ENCODE data around the gene TULP1. TPM values are rescaled to one million over a fixed set of nuclear protein-coding genes. Genes with fewer than 3 reads are reported as not detected.

The TULP1 gene
- polyA plus RNA-seq, 4 donors: 0.72 TPM; not detected in 3

GRCh38 chr6:35507221-35507620, 5.5 kb downstream of the TULP1 start:
- FAIRE-seq (no peak), DNase-seq (no peak)
- Histone ChIP-seq H3K4me1 (ENCODE audit: control insufficient read depth in 3 of 3, insufficient read depth in 2 of 3, low read depth in 1 of 3, low read length in 2 of 3) (peaks cover 0 to 11% (median 0%) of the 10 kb centered on the region in 3 donors), H3K27me3 (ENCODE audit: control insufficient read depth in 3 of 3, insufficient read depth in 3 of 3, low read length in 3 of 3) (peaks cover 0 to 42% (median 12%) of the 10 kb centered on the region in 3 donors), H3K9me3 (ENCODE audit: control insufficient read depth in 2 of 2, insufficient read depth in 1 of 2, low read depth in 1 of 2, low read length in 1 of 2) (no peaks in the 10 kb centered on the region), H3K27ac (ENCODE audit: low read depth in 1 of 3, low read length in 2 of 3) (no peak overlapping the region), H3K36me3 (ENCODE audit: control insufficient read depth in 3 of 3, insufficient read depth in 2 of 3, low read depth in 1 of 3, low read length in 3 of 3) (no peaks in the 10 kb centered on the region), H3K4me3 (ENCODE audit: low read depth in 1 of 3, low read length in 3 of 3) (no peak overlapping the region)
- WGBS, 3 donors: 92 to 100% (median 95%) methylated on average over 2 of the region's 2 CpGs

GRCh38 chr6:35506536-35506935, 6.2 kb downstream of the TULP1 start:
- no peak for FAIRE-seq
- H3K27me3 ChIP-seq (ENCODE audit: control insufficient read depth in 3 of 3, insufficient read depth in 3 of 3, low read length in 3 of 3): peaks cover 0 to 37% (median 12%) of the 10 kb centered on the region in 3 donors
- H3K4me3 ChIP-seq (ENCODE audit: low read depth in 1 of 3, low read length in 3 of 3): no peak overlapping the region
- no peaks in the 10 kb centered on the region for H3K36me3 ChIP-seq (ENCODE audit: control insufficient read depth in 3 of 3, insufficient read depth in 2 of 3, low read depth in 1 of 3, low read length in 3 of 3)
- DNase-seq: no peak
- WGBS, 3 donors: 90 to 93% (median 92%) methylated on average over 3 of the region's 3 CpGs
- H3K4me1 ChIP-seq (ENCODE audit: control insufficient read depth in 3 of 3, insufficient read depth in 2 of 3, low read depth in 1 of 3, low read length in 2 of 3): peaks cover 0 to 11% (median 0%) of the 10 kb centered on the region in 3 donors
- H3K9me3 ChIP-seq (ENCODE audit: control insufficient read depth in 2 of 2, insufficient read depth in 1 of 2, low read depth in 1 of 2, low read length in 1 of 2): no peaks in the 10 kb centered on the region
- no peak overlapping the region for H3K27ac ChIP-seq (ENCODE audit: low read depth in 1 of 3, low read length in 2 of 3)

GRCh38 chr6:35505999-35506412, 6.7 kb downstream of the TULP1 start:
- Histone ChIP-seq H3K27me3 (ENCODE audit: control insufficient read depth in 3 of 3, insufficient read depth in 3 of 3, low read length in 3 of 3) (peaks cover 0 to 31% (median 6%) of the 10 kb centered on the region in 3 donors), H3K9me3 (ENCODE audit: control insufficient read depth in 2 of 2, insufficient read depth in 1 of 2, low read depth in 1 of 2, low read length in 1 of 2) (no peaks in the 10 kb centered on the region), H3K4me1 (ENCODE audit: control insufficient read depth in 3 of 3, insufficient read depth in 2 of 3, low read depth in 1 of 3, low read length in 2 of 3) (peaks cover 0 to 7% (median 0%) of the 10 kb centered on the region in 3 donors), H3K4me3 (ENCODE audit: low read depth in 1 of 3, low read length in 3 of 3) (no peak overlapping the region), H3K27ac (ENCODE audit: low read depth in 1 of 3, low read length in 2 of 3) (no peak overlapping the region), H3K36me3 (ENCODE audit: control insufficient read depth in 3 of 3, insufficient read depth in 2 of 3, low read depth in 1 of 3, low read length in 3 of 3) (no peaks in the 10 kb centered on the region)
- DNase-seq: no peak
- no peak for FAIRE-seq
- 36 to 50% (median 37%) methylated on average over 17 to 21 of the region's 21 CpGs for WGBS, 3 donors

GRCh38 chr6:35503534-35503933, 9.2 kb downstream of the TULP1 start:
- Histone ChIP-seq H3K9me3 (ENCODE audit: control insufficient read depth in 2 of 2, insufficient read depth in 1 of 2, low read depth in 1 of 2, low read length in 1 of 2) (no peaks in the 10 kb centered on the region), H3K27ac (ENCODE audit: low read depth in 1 of 3, low read length in 2 of 3) (no peak overlapping the region), H3K27me3 (ENCODE audit: control insufficient read depth in 3 of 3, insufficient read depth in 3 of 3, low read length in 3 of 3) (peaks cover 0 to 18% (median 5%) of the 10 kb centered on the region in 3 donors), H3K4me1 (ENCODE audit: control insufficient read depth in 3 of 3, insufficient read depth in 2 of 3, low read depth in 1 of 3, low read length in 2 of 3) (peaks cover 0 to 13% (median 0%) of the 10 kb centered on the region in 3 donors), H3K36me3 (ENCODE audit: control insufficient read depth in 3 of 3, insufficient read depth in 2 of 3, low read depth in 1 of 3, low read length in 3 of 3) (no peaks in the 10 kb centered on the region), H3K4me3 (ENCODE audit: low read depth in 1 of 3, low read length in 3 of 3) (no peak overlapping the region)
- no peak for FAIRE-seq
- DNase-seq: no peak
- 49 to 63% (median 56%) methylated on average over 15 of the region's 15 CpGs for WGBS, 3 donors

GRCh38 chr6:35501784-35502183, 10.9 kb downstream of the TULP1 start:
- 90 to 100% (median 95%) methylated on average over 2 of the region's 2 CpGs for WGBS, 3 donors
- Histone ChIP-seq H3K4me1 (ENCODE audit: control insufficient read depth in 3 of 3, insufficient read depth in 2 of 3, low read depth in 1 of 3, low read length in 2 of 3) (peaks cover 0 to 23% (median 0%) of the 10 kb centered on the region in 3 donors), H3K4me3 (ENCODE audit: low read depth in 1 of 3, low read length in 3 of 3) (no peak overlapping the region), H3K9me3 (ENCODE audit: control insufficient read depth in 2 of 2, insufficient read depth in 1 of 2, low read depth in 1 of 2, low read length in 1 of 2) (no peaks in the 10 kb centered on the region), H3K27ac (ENCODE audit: low read depth in 1 of 3, low read length in 2 of 3) (no peak overlapping the region), H3K27me3 (ENCODE audit: control insufficient read depth in 3 of 3, insufficient read depth in 3 of 3, low read length in 3 of 3) (peaks cover 0 to 27% (median 5%) of the 10 kb centered on the region in 3 donors), H3K36me3 (ENCODE audit: control insufficient read depth in 3 of 3, insufficient read depth in 2 of 3, low read depth in 1 of 3, low read length in 3 of 3) (no peaks in the 10 kb centered on the region)
- no peak for DNase-seq
- no peak for FAIRE-seq

- no peaks in the 10 kb centered on the region for H3K9me3 ChIP-seq (ENCODE audit: control insufficient read depth in 2 of 2, insufficient read depth in 1 of 2, low read depth in 1 of 2, low read length in 1 of 2)
- H3K27me3 ChIP-seq (ENCODE audit: control insufficient read depth in 3 of 3, insufficient read depth in 3 of 3, low read length in 3 of 3): peaks cover 0 to 21% (median 5%) of the 10 kb centered on the region in 3 donors
- DNase-seq (no peak), FAIRE-seq (no peak)
- WGBS, 3 donors: 71 to 80% (median 73%) methylated on average over 6 of the region's 6 CpGs
- H3K27ac ChIP-seq (ENCODE audit: low read depth in 1 of 3, low read length in 2 of 3): no peak overlapping the region
- H3K36me3 ChIP-seq (ENCODE audit: control insufficient read depth in 3 of 3, insufficient read depth in 2 of 3, low read depth in 1 of 3, low read length in 3 of 3): peaks cover 0 to 2% (median 0%) of the 10 kb centered on the region in 3 donors
- H3K4me1 ChIP-seq (ENCODE audit: control insufficient read depth in 3 of 3, insufficient read depth in 2 of 3, low read depth in 1 of 3, low read length in 2 of 3): peaks cover 0 to 17% (median 0%) of the 10 kb centered on the region in 3 donors
- no peak overlapping the region for H3K4me3 ChIP-seq (ENCODE audit: low read depth in 1 of 3, low read length in 3 of 3)
These were observed 11.9 kb downstream of the TULP1 start for GRCh38 chr6:35500782-35501181.

- Histone ChIP-seq H3K27ac (ENCODE audit: low read depth in 1 of 3, low read length in 2 of 3) (no peak overlapping the region), H3K9me3 (ENCODE audit: control insufficient read depth in 2 of 2, insufficient read depth in 1 of 2, low read depth in 1 of 2, low read length in 1 of 2) (no peaks in the 10 kb centered on the region), H3K4me3 (ENCODE audit: low read depth in 1 of 3, low read length in 3 of 3) (no peak overlapping the region), H3K27me3 (ENCODE audit: control insufficient read depth in 3 of 3, insufficient read depth in 3 of 3, low read length in 3 of 3) (peaks cover 0 to 14% (median 5%) of the 10 kb centered on the region in 3 donors), H3K36me3 (ENCODE audit: control insufficient read depth in 3 of 3, insufficient read depth in 2 of 3, low read depth in 1 of 3, low read length in 3 of 3) (peaks cover 0 to 13% (median 0%) of the 10 kb centered on the region in 3 donors), H3K4me1 (ENCODE audit: control insufficient read depth in 3 of 3, insufficient read depth in 2 of 3, low read depth in 1 of 3, low read length in 2 of 3) (peaks cover 0 to 31% (median 3%) of the 10 kb centered on the region in 3 donors)
- FAIRE-seq: no peak
- no peak for DNase-seq
- WGBS, 3 donors: 68 to 83% (median 81%) methylated on average over 4 of the region's 4 CpGs
These were observed 13.3 kb downstream of the TULP1 start for GRCh38 chr6:35499372-35499771.

- H3K36me3 ChIP-seq (ENCODE audit: control insufficient read depth in 3 of 3, insufficient read depth in 2 of 3, low read depth in 1 of 3, low read length in 3 of 3): peaks cover 0 to 22% (median 0%) of the 10 kb centered on the region in 3 donors
- peak overlapping the region in 2 of 3 donors; percentile 57 to 86 for H3K27ac ChIP-seq (ENCODE audit: low read depth in 1 of 3, low read length in 2 of 3)
- peaks cover 0 to 14% (median 3%) of the 10 kb centered on the region in 3 donors for H3K27me3 ChIP-seq (ENCODE audit: control insufficient read depth in 3 of 3, insufficient read depth in 3 of 3, low read length in 3 of 3)
- H3K4me1 ChIP-seq (ENCODE audit: control insufficient read depth in 3 of 3, insufficient read depth in 2 of 3, low read depth in 1 of 3, low read length in 2 of 3): peaks cover 0 to 39% (median 3%) of the 10 kb centered on the region in 3 donors
- FAIRE-seq (no peak), DNase-seq (peak in 1 of 2 donors; percentile 58)
- 44 to 53% (median 51%) methylated on average over 14 of the region's 14 CpGs for WGBS, 3 donors
- no peaks in the 10 kb centered on the region for H3K9me3 ChIP-seq (ENCODE audit: control insufficient read depth in 2 of 2, insufficient read depth in 1 of 2, low read depth in 1 of 2, low read length in 1 of 2)
- H3K4me3 ChIP-seq (ENCODE audit: low read depth in 1 of 3, low read length in 3 of 3): peak overlapping the region in 1 of 3 donors; percentile 55
These were observed 14.2 kb downstream of the TULP1 start for GRCh38 chr6:35498422-35499067.
